Measurements from ENCODE around the gene CAMK1. TPM values are rescaled to one million over a fixed set of nuclear protein-coding genes. Genes with fewer than 3 reads are reported as not detected.
A peak's percentile ranks its signal among the peaks of the same experiment; 100 is the strongest.

The CAMK1 gene
- total RNA-seq, 1 donor from 2014 or later, result 19.3 TPM

DNA sequence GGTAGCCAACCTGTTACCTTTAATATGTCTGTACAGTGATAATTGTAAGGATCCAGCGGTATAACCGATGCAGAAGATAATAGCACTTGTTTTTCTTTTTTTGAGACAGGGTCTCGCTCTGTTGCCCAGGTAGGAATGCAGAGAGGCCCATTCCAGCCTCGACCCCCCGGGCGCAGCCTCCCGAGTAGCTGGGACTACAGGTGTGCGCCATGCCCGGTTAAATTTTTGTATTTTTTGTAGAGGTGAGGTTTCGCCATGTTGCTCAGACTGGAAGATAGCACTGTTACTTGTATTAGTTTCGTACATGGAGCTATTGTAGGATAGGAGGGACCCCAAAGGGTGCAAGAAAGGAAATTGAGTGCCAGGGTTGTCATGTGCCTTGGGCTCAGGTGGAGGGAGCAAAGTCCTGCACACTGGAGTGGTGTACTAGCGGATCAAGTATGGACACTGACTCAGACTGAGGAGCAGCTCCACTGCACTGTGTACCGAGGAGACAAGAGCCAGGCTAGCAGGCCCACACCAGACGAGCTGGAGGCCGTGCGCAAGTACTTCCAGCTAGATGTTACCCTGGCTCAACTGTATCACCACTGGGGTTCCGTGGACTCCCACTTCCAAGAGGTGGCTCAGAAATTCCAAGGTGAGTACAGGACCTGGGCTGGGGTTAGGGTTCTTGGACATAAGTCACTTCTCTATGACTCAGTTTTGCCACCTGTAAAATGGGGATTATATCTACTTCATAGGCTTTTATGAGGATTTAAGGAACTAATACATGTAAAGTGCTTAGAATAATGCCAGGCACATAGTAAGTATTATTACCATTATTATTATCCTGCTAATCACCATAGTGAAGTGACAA, 19.0 kb downstream of the CAMK1 start:
- Mint-ChIP-seq H3K9me3 (ENCODE audit: low read depth) (no peaks in the 10 kb centered on the region), H3K27ac (ENCODE audit: unreplicated experiment) (peak overlapping the region; percentile 96), H3K27me3 (ENCODE audit: low read depth) (no peaks in the 10 kb centered on the region), H3K36me3 (ENCODE audit: low read depth) (peaks cover 27% of the 10 kb centered on the region), H3K4me3 (ENCODE audit: unreplicated experiment) (peak overlapping the region; percentile 96), H3K4me1 (ENCODE audit: low read depth) (peaks cover 53% of the 10 kb centered on the region)
- TF ChIP-seq, protein P1, sequence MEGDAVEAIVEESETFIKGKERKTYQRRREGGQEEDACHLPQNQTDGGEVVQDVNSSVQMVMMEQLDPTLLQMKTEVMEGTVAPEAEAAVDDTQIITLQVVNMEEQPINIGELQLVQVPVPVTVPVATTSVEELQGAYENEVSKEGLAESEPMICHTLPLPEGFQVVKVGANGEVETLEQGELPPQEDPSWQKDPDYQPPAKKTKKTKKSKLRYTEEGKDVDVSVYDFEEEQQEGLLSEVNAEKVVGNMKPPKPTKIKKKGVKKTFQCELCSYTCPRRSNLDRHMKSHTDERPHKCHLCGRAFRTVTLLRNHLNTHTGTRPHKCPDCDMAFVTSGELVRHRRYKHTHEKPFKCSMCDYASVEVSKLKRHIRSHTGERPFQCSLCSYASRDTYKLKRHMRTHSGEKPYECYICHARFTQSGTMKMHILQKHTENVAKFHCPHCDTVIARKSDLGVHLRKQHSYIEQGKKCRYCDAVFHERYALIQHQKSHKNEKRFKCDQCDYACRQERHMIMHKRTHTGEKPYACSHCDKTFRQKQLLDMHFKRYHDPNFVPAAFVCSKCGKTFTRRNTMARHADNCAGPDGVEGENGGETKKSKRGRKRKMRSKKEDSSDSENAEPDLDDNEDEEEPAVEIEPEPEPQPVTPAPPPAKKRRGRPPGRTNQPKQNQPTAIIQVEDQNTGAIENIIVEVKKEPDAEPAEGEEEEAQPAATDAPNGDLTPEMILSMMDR (IDR thresholded peaks at IDR 0.05), result no peak
- DNase-seq (ENCODE audit: low spot score), result no peak

DNA sequence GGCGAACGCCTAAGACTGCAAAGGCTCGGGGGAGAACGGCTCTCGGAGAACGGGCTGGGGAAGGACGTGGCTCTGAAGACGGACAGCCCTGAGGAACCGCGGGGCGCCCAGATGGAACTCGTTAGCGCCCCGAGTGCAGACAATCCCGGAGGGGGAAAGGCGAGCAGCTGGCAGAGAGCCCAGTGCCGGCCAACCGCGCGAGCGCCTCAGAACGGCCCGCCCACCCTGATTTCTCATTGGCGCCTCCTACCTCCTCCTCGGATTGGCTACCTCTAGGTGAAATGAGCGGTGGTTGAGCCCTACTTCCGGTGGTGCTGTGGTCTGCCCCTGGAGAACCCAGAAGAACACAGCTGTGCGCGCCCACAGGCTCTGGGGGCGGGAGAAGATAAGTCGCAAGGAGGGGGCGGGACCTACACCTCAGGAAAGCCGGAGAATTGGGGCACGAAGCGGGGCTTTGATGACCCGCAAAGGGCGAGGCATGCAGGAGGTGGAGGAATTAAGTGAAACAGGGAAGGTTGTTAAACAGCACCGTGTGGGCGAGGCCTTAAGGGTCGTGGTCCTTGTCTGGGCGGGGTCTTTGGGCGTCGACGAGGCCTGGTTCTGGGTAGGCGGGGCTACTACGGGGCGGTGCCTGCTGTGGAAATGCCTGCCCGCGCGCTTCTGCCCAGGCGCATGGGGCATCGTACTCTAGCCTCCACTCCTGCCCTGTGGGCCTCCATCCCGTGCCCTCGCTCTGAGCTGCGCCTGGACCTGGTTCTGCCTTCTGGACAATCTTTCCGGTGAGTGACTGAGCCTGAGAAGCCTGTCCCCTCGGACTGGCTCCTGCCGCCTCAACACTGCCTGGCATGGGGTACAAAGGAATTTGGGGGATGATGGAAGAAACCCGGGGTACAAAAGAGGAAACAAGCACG, 19.8 kb downstream of the CAMK1 start, which contains the start of gene OGG1:
OGG1 (plus strand) TSS at position 308 of the 911 bp plus-strand sequence; CDS start at position 643, 335 bp downstream.
- Mint-ChIP-seq H3K36me3 (ENCODE audit: low read depth) (peaks cover 25% of the 10 kb centered on the region), H3K9me3 (ENCODE audit: low read depth) (no peaks in the 10 kb centered on the region), H3K27me3 (ENCODE audit: low read depth) (no peaks in the 10 kb centered on the region), H3K4me3 (ENCODE audit: unreplicated experiment) (peak within 1 kb of the TSS; percentile 96), H3K4me1 (ENCODE audit: low read depth) (peaks cover 50% of the 10 kb centered on the region), H3K27ac (ENCODE audit: unreplicated experiment) (peak within 1 kb of the TSS; percentile 96)
- peak; percentile 98 for DNase-seq (ENCODE audit: low spot score)
- TF ChIP-seq, protein P1 (IDR thresholded peaks at IDR 0.05), result no peak

DNA sequence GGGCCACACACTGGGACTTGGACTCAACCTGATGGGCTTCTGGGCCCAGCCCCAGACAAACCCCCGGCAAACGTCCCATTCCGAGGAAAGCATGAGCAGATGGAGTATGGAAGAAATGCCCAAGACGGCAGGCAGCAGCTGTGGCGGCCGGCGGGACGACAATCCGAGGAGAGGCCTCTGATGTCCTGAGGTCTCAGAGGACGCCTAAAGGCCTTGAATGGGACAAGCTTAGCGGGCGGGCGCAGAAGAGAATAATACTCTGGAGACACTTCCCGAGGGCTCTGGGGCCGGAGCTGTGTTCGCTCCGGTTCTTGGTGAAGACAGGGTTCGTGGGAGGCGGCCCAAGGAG, 20.5 kb downstream of the CAMK1 start:
- Mint-ChIP-seq H3K36me3 (ENCODE audit: low read depth) (peaks cover 26% of the 10 kb centered on the region), H3K27me3 (ENCODE audit: low read depth) (no peaks in the 10 kb centered on the region), H3K27ac (ENCODE audit: unreplicated experiment) (peak overlapping the region; percentile 96), H3K4me1 (ENCODE audit: low read depth) (peaks cover 45% of the 10 kb centered on the region), H3K4me3 (ENCODE audit: unreplicated experiment) (peak overlapping the region; percentile 96), H3K9me3 (ENCODE audit: low read depth) (no peaks in the 10 kb centered on the region)
- TF ChIP-seq, protein P1 (IDR thresholded peaks at IDR 0.05), result peak; percentile 10
- no peak for DNase-seq (ENCODE audit: low spot score)

DNA sequence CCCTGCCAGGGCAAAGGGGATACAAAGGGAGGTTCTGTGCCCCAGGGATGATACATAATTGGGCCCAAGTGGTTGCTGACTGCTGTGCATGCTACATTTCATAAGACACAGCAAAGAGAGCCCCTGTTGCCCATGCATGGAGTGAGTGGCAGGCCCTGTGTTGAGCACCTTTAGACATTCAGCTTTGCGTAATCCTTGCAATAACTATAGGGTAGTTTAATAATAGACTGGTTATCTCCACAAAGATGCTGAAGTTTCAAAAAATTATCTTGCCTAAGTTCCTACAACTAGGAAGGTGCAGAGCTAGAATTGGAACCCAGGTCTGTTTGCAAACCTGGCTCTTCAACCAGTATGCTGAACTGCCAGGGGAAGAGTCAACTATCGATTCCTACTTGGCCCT, 21.7 kb downstream of the CAMK1 start:
- Mint-ChIP-seq H3K27ac (ENCODE audit: unreplicated experiment) (peak overlapping the region; percentile 59), H3K9me3 (ENCODE audit: low read depth) (no peaks in the 10 kb centered on the region), H3K4me1 (ENCODE audit: low read depth) (peaks cover 45% of the 10 kb centered on the region), H3K36me3 (ENCODE audit: low read depth) (peaks cover 31% of the 10 kb centered on the region), H3K27me3 (ENCODE audit: low read depth) (no peaks in the 10 kb centered on the region), H3K4me3 (ENCODE audit: unreplicated experiment) (no peak overlapping the region)
- no peak for DNase-seq (ENCODE audit: low spot score)
- TF ChIP-seq, protein P1 (IDR thresholded peaks at IDR 0.05), result no peak

DNA sequence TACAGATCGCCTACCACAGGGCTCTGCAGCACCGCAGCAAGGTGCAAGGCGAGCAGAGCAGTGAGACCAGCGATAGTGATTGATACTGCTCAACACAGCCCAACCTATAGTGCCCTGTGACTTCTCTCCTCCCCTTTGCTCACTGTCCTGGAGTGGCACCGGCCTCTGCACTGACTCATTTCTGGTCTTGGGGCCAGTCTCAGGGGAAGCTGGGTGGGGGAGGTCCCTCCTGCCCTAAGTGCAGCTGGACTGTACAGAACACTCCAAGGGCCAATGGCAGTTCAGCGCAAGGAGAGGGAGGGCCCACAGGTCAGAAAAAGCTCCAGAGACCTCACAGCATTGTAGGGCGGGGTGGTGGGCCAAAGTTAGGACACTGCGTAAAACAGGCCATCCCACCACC, 22.5 kb downstream of the CAMK1 start:
- no peaks in the 10 kb centered on the region for H3K27me3 Mint-ChIP-seq (ENCODE audit: low read depth)
- H3K4me3 Mint-ChIP-seq (ENCODE audit: unreplicated experiment), result no peak overlapping the region
- TF ChIP-seq, protein P1 (IDR thresholded peaks at IDR 0.05), result no peak
- H3K9me3 Mint-ChIP-seq (ENCODE audit: low read depth), result no peaks in the 10 kb centered on the region
- peaks cover 45% of the 10 kb centered on the region for H3K4me1 Mint-ChIP-seq (ENCODE audit: low read depth)
- DNase-seq (ENCODE audit: low spot score), result no peak
- no peak overlapping the region for H3K27ac Mint-ChIP-seq (ENCODE audit: unreplicated experiment)
- peaks cover 35% of the 10 kb centered on the region for H3K36me3 Mint-ChIP-seq (ENCODE audit: low read depth)

Measured in chondrocyte (in vitro differentiated cells).